Activated CD4-positive, alpha-beta T cell treated with anti-CD3 and anti-CD28 coated beads for 4 hours (primary cell): ENCODE data around the gene CDON.
"Not testable (repeated sequence)": the region's sequence is repeated elsewhere in the genome, so short reads cannot be mapped to it uniquely, and the experiment has no call there.

Source experiments
- DNase-seq, 2 donors: peaks; one replicate each; pipeline ENCODE4 v3.0.0-alpha.2; 2020

The CDON gene

DNA sequence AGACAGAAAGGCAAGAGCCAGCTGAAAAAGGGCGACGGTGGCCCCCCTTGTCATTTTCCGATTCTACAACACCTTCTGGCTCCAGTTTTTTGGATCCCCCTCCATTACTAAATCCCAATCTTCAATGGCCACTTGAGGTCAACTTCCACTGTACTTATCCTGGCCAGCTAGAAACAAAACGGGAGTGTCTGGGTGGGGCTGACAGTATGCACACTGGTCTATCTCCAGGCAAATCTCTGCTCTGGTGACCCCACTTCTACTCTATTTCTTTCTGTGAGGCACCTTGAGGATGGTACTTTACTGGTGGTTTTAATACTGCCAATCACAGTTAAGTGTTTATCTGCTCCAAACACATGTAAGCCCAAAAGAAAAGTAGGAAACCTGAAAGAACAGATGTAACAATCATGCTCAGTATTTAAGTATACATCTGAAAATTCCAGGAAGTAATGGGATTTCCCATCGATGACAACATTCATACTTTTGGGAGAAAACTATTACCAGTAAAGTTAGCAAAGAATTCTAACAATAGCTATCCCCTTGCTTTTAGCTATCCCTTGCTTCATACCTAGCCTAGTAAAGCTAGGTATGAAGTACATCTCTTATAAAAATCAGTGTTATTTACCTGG is 16.0 kb downstream of the CDON start:
- DNase-seq, result no peak

DNA sequence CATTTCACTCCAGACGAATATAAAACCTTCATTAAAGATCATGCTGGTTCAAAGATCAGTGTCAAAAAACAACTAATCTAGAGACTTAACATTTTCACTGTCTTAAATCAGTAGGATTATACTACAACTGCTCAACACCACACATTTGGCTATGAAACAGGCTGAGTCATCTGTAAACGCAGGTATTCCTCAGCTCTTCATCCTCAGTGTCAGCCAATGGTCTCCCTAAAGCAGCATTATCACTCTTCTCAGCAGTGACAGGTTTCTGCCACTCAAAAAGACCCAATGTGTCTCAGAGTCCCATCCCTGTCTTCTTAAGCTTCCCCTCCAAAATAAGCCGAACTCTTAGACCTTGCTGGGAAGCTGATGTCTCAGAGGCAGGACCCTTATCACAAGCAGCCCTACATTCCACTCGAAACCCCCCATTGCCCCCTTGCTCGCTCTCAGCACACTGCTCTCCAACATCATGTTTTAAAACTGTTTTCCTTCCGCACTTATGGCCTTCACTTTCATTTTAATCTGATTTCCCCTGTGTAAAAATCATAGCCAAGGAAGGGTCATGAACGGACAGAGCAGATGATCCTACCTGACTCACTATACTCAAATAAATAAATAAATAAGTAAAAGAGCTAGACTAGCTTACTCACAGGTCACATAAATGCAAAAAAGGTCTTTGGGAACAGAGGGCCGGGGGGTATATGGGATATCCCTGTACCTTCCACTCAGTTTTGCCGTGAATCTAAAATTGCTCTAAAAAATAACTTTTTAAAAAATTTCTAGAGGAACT is 23.0 kb downstream of the CDON start:
- DNase-seq, result no peak

DNA sequence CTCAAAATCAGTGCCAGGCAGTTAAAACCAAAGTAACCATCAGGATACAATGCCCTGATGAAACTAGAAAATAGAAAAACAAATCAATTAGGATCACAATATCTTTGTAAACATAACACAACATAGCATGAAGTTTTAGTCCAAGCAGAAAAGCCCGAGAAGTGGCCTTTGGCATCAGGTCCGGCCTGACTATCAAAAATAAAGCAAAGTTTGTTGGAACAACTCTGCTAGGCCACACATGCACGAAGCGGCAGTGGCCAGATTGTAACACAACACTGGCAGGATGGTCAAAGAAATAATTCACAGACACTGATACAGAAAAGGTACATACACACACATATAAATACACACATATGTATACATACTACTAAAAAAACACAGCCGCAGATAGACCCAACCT is 26.9 kb downstream of the CDON start:
- no peak for DNase-seq

GRCh38 chr11:126034933-126035425 is 27.7 kb downstream of the CDON start:
- no peak for DNase-seq

GRCh38 chr11:126034039-126034932 is 28.4 kb downstream of the CDON start:
- no peak for DNase-seq

DNA sequence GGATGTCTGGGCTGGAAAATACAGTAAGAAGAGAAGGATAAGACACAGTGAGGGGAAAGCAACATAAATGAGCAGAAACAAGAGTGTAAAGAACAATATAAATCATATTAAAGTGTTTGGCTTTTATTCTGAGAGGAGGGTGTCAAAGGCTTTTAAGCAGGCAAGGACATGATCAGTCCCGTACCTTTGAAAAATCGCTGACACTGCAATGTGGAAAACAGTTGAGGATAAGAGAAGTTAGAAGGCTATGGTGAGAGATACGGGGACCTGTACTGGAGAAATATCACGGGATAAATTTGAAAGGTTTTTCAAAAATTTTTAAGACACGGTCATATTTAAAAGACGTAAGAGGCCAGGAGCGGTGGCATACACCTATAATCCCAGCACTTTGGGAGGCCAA is 30.3 kb downstream of the CDON start:
- DNase-seq, result no peak

DNA sequence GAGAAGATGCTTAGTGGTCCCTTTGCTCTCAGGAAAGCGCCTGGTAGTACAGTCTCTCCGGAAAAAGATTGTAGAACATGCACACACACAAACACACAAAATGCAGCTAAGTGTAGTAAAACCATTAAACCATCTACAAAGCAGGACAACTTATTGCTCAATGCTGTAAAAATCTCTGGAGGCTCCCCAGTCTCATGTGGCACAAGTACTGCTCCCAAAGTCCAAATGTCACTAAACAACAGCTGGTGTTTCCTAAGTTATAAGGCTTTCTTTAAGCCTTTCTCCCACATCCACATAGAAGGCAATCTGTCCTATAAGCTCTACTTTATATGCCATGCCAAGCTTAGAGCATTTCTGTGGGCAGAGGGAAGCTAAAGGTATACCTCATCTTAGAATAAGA is 32.9 kb downstream of the CDON start:
- no peak for DNase-seq

DNA sequence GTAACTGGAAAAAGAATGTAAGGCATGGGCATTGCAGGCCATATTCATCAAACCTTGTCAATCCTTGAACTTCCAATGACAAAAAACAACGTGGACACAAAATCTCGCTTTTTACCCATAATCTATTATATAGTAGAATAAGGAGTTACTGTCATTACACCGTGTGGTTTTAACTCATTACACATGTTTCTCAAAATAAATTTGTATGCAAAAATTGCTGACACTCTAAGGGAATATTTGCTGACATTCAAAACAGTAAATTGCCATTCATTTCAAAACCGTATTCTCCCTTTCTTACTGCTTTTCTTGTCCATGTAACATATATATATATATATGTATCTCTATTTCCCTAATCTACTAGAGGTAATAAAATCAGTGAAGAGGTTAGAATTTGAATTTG is 33.4 kb downstream of the CDON start:
- no peak for DNase-seq

- DNase-seq, result not testable (repeated sequence)
Observed at GRCh38 chr11:126028534-126028933, 34.1 kb downstream of the CDON start.

GRCh38 chr11:126026579-126026978 is 36.1 kb downstream of the CDON start:
- DNase-seq, result no peak

GRCh38 chr11:126025822-126026221 is 36.8 kb downstream of the CDON start:
- no peak for DNase-seq

DNA sequence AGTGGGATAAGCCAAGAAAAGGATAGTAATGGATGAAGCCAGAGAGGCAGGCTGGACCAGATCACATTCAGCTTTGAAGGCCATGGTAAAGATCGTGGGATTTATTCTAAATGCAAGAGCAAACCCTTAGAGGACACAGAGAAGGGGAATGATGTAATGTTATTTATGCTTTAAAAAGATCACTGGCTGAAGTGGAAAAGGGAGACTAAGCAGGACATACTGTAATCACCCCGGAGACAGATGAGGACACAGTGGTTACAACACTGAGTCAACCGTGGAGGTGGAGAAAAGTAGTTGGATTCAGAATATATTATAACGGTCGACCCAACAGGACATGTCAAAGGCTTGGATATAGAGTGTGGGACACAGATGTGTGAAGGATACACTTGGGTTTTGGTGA is 38.5 kb downstream of the CDON start:
- DNase-seq, result no peak

GRCh38 chr11:126012852-126013251 is 49.8 kb downstream of the CDON start:
- DNase-seq, result no peak

DNA sequence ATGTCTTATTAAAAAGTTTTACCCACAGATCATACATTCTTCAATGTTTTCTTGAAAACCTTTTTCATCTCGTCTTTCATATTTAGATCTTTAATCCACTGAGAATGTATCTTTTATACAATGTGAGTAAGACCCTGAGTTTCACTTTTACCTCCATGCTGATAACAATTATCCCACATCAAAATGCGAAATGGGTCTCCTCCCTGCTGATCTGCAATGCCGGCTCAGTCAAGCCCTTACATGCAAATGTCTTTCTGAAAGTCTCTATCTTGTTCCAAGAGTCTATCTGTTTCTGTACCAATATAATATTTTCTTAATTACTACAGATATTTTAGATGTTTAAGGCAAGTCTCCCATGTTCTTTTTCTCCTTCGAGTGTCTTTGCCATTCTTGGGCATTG is 50.9 kb downstream of the CDON start:
- no peak for DNase-seq

- no peak for DNase-seq
Observed at GRCh38 chr11:126011265-126011664, 51.4 kb downstream of the CDON start.

- DNase-seq, result no peak
Observed at GRCh38 chr11:126008956-126009355, 53.7 kb downstream of the CDON start.

GRCh38 chr11:126007238-126007637 is 55.4 kb downstream of the CDON start:
- no peak for DNase-seq

DNA sequence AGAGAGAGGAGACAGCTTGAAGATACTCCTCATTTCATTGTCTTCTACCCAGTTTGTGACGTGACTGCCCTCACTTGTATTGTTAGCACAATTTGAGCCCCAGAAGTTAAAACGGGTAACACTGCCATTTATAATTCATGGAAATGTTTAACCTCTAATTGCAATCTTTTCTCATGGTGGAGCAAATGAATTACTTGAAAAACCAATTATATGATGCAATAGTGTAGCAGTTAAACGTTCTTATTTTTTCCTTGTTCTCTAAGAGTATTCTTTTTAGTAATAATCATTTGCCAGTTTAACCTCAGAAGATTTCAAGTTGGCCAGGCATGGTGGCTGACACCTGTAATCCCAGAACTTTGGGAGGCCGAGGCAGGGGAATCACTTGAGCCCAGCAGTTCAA is 56.6 kb downstream of the CDON start:
- DNase-seq, result no peak

DNA sequence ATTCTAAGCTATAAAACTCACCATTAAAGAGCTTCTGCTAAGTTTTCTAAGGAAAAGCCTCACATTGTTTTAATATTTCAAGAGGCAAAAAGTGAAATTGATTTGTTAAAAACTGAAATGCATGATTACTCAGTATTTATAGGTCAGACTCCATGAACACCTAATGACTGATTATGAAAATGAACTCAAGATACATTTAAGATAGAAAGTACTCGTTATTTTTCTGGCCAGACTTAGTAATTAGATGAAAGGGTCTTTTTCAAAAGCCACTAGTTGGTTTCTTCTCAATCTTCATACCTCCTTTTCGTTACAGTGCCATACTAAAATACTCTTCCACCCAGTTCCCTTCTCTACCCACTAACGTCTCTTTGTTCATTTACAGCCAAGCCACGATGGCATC is 60.5 kb downstream of the CDON start:
- DNase-seq, result no peak

DNA sequence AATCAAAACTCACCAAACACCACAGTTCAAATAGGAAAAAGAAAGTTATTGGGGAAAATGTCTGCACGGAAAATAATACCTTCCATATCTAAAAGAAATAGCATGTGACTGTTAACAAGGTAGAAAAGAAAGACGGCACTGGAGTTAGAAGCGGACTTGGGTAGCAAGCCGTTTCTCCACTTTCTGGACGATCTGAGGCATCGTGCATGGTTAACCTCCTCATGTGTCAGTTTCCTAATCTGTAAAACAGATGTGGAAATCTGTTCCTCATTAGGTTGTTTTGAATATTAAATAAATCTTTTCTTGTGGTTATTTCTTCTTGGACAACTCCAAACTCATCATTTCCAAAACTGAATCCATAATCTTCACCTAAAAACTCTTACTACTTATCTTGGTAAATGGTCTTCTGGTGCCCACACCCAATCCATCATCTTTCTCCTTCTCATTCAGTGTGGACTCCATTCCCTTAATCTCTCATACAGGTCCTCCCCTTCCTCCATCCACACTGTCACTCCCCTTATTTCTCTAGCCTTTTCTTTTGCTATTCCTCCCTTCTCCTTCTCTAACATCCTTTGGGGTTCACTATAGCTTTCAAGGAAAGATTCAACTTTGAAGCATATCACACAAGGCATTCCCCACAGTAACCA is 63.3 kb downstream of the CDON start:
- no peak for DNase-seq

GRCh38 chr11:125998267-125998666 is 64.4 kb downstream of the CDON start:
- no peak for DNase-seq

DNA sequence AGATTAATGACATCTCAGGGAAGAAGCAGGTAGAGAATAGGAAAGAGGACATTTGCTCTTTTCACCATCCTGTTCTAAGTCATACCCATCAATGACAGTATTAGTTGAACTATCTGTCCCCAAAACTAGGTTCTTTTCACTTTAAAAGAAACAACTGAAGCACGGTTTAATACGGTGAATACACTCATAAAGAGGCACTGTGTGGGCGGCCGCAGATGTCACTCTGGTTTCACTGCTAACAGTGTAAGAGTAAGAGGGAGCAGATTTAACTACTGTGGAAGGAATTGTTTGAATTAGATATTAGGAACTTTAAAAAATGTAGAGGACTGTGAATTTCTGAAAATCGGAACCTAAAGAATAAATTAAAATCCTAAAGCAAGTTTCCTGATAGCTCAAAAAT is 67.4 kb downstream of the CDON start:
- DNase-seq, result no peak

DNA sequence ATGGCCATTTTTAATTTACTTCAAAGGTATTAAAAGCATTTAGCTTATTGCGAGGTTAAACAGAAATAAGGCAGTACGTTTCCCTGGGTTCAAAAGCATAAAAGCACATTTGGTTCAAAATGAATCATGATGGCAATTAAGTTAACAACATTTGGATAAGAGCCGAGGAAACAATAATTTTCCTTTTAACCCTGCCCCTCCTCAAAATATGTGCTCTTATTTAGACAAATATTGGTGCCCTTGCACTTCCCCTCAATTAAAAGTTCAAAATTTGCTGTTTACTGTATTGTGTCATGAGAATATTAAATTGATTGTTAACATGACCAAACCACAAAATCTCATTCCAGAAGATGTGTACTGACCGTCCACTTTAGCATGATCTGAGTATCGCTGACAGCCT is 68.2 kb downstream of the CDON start:
- DNase-seq, result no peak
